G401 (cell line): Measurements from ENCODE around the gene SLC24A4. TPM values are rescaled to one million over a fixed set of nuclear protein-coding genes. Genes with fewer than 3 reads are reported as not detected.

Experiments
- DNase-seq: peaks from one replicate; pipeline ENCODE4 v3.0.0-alpha.2; 2015; ENCODE audit warnings: low spot score
- in situ Hi-C: cut with HindIII; loops from 2 replicates; pipeline ENCODE4 v1.10.0; 2016; ENCODE audit warnings: low sequenced_read_pairs, mixed read lengths
- total RNA-seq: library from RNA; depleted of rRNA; stranded (reverse); fragments of >200 nt; shearing (Covaris generic); gene quantifications from 2 replicates; pipeline ENCODE4 v1.2.3, GENCODE V29; 2014

SLC24A4 gene
- total RNA-seq, 1 experiment from 2014 or later, result not detected

DNA sequence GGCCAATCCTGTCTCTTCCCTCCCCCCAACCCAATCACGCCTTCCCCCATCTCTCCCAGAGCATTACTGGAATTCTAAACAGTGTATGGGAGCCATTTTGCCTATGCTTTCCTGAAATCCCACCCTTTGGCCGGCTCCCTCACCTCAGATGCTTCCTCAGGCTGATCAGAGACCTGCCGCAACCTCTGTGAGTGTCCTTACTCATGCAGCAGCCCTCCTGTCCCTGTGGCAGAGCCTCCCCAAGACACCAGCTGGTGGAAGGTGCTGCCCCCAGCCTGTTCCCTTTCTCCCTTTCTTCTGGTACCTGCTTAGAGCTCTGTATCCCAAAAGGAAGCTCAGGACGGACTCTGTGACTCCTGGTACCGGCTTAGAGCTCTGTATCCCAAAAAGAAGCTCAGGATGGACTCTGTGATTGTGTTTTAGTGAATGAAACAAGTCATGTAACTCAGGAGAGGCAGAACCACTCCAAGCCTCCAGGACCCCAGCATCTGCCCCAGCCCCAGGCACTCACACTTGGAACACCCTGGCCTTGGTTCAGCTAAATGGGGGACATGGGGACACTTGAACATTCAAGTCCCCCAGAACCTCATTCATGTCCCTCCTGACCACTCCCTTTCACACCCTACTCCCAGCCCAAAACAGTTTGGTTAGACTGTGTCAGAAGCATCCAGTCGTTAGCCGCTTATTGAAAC, 161.3 kb downstream of the SLC24A4 start:
- no peak for DNase-seq
- in situ Hi-C loops, result no loop called here

GRCh38 chr14:92486881-92487280, 163.9 kb downstream of the SLC24A4 start:
- DNase-seq, result no peak
- in situ Hi-C loops, result no loop called here

DNA sequence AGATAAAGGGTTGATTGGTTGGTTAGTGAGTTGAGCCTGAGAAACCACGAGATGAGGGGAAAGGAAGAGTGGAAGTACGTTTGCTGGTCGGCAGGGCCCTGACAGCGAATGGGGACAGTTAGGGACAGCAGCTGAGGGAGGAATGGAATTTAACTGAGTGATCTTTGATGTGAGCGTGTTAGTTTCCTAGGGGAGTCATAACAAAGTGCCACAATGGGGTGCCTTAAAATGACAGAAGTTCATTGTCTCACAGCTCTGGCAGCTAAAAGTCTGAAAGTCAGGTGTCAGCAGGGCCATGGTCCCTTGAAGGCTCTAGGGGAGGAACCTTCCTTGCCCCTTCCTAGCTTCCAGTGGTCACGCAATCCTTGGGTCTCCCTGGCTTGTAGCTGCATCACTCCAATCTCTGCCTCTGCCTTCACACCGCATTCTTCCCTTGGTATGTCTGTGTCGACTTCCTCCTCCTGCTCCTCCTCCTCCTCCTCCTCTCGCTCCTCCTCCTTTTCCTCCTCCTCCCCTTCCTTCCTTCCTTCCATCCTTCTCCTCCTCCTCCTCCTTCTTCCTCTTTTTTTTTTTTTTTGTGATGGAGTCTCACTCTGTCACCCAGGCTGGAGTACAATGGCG, 164.7 kb downstream of the SLC24A4 start:
- in situ Hi-C loops, result no loop called here
- DNase-seq, result no peak

GRCh38 chr14:92489394-92490238, 166.7 kb downstream of the SLC24A4 start:
- peak; percentile 17 for DNase-seq
- in situ Hi-C loops, result no loop called here

- in situ Hi-C loops, result no loop called here
- DNase-seq, result no peak
Measured at GRCh38 chr14:92490239-92490959, 167.4 kb downstream of the SLC24A4 start.

DNA sequence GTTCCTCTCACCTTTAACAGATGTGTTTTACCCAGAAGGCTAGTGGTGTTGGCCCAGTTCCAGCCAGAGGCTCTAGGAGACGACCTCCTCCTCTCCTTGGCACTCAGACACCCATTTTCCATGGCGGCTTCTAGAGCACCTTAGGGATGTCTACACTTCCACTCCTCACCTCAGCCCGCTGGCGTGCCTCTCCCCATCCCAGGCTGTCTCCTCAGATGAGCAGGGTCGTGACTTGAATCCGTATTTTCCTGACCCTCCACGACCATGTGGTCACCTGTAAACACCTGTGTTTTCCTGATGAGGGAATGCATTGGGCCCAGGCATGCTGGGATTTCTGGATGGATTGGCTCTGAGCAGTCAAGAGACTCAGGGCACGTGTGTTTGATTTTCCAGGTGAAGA, 168.8 kb downstream of the SLC24A4 start:
- in situ Hi-C loops, result no loop called here
- no peak for DNase-seq

DNA sequence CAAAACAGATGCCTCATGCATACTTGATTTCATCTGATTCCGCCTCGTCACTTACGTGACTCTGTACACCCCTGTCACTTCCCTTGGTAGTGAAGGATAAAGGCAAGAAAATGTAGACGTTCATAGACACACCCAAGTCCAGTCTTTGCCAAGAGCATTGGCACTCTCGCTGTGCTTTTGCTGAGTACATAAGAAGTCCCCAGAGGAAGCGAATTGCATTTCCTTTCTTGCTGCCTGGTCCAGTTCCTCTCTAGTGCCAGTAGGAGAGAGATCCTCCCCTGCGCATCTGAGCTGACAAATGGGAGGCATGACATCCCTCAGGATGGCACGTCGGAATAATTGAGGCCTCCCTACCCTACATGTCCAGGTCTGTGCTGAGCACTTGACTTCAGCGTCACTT, 169.3 kb downstream of the SLC24A4 start:
- DNase-seq, result no peak
- in situ Hi-C loops, result no loop called here

DNA sequence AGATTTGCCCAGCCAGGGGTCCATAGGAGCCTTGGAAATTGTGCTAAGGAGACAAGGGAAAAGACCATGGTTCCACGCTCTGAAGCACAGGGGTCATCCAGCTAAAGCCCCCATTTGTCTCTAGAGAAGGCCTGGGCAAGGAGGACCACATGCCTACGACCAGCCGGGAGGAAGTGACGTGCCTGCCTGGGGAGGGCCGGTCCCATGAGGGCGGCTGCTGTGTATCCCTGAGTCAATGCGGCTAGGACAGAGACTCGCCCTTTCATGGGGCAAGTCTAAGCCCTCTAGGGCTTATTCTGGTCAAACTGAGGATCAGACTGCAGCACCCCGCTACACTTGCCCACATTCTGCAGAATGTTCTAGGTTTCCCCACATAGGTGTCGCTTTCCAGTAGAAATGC, 170.1 kb downstream of the SLC24A4 start:
- no peak for DNase-seq
- in situ Hi-C loops, result no loop called here

DNA sequence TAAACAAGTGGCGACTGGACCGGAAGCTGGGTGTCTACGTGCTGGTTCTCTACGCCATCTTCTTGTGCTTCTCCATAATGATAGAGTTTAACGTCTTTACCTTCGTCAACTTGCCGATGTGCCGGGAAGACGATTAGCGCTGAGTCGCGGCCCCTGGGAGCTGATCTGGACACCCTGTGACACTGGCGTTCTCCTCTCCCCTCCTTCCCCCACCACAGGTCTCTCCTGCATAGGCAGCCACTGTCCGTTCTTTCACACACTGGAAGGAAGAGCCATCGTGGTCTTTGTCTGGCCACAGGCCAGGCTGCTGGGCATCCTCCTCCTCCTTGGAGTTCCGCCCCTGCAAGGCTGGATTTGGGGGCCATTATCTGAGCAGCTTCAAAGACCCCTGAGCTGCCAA, 170.5 kb downstream of the SLC24A4 start:
- in situ Hi-C loops, result no loop called here
- DNase-seq, result no peak

- DNase-seq, result no peak
- in situ Hi-C loops, result no loop called here
Measured at GRCh38 chr14:92494512-92494911, 171.5 kb downstream of the SLC24A4 start.

- no peak for DNase-seq
- in situ Hi-C loops, result no loop called here
Measured at GRCh38 chr14:92495027-92495426, 172.1 kb downstream of the SLC24A4 start.

- in situ Hi-C loops, result no loop called here
- peak; percentile 55 for DNase-seq
Measured at GRCh38 chr14:92496191-92496857, 173.4 kb downstream of the SLC24A4 start.

GRCh38 chr14:92497391-92497790, 174.4 kb downstream of the SLC24A4 start:
- in situ Hi-C loops, result no loop called here
- DNase-seq, result no peak

DNA sequence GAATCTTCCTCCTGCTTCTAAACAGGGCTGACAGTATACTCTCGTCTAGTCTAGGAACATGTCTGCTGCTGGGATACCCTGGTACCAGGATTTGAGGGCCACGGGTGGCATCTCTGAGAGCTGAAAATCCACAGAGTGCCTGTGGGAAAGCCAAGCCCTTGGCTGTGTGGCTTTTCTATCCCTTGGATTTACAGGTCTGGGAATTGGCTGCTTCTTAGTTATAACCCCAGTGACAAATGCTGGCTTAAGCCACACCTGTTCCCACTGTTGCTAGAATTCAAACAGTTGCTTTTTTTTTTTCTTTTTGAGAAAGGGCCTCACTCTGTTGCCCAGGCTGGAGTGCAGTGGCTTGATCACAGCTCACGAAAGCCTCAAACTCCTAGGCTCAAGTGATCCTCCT, 176.3 kb downstream of the SLC24A4 start:
- DNase-seq, result no peak
- in situ Hi-C loops, result no loop called here

DNA sequence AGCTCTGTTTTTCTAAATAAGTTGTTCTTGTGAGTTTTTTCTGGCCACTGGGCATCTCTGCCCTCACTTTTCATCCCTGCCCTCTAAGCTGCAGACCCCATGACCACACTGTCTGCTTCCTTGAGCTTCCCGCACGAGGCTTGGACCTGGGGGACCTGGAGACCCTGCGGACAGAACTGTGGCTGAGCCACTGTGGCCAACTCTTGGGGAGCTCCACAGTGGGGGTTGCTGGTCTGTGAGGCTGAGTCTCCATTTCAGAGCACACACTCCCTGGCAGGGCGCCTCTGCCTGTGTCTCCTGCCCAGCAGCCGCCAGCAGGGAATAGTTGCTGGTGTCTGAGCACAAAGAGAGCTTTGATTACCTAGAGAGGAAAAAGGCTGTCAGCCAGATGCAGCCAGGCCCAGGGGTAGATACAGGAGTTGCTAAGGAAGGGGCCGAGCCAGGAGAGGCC, 177.6 kb downstream of the SLC24A4 start:
- DNase-seq, result peak; percentile 23
- in situ Hi-C loops, result no loop called here

GRCh38 chr14:92501891-92502351, 179.0 kb downstream of the SLC24A4 start:
- in situ Hi-C loops, result no loop called here
- DNase-seq, result no peak

DNA sequence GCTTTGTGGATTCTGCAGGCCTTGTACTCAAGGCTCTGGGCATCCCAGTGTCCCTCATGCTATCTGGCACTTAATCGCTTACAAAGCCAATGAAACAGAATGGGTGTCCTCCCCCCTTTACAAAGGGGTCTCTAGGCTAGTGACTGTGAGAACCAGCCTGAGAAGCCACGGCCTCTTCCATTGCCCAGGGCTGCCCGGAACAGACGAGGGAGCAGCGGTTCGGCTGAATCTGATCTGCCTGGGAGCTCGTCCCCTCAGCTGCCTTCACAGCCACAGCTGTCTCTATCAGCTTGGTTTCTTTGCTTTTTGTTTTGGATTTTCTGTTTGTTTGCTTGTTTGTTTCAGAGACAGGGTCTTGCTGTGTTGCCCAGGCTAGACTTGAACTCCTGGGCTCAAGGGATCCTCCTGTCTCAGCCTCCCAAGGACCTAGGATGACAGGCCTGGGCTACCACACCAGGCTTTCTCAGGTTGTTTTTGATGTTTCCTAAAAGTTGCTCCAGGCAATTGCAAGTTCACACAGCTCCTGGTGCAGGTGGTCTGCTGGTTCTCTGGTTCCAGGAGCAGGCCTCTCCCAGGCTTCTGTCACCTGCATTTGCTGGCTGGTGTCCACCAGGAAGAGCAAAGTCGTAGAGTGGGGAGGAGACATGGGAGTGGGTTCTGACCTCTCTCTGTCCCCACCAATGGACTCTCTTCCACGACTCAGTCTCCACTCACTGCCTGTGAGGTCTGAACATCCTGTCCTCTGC, 179.7 kb downstream of the SLC24A4 start:
- no peak for DNase-seq
- in situ Hi-C loops, result no loop called here

- DNase-seq, result no peak
- in situ Hi-C loops, result no loop called here
Measured at GRCh38 chr14:92503756-92504491, 181.0 kb downstream of the SLC24A4 start.
